Cardiac muscle cell (in vitro differentiated cells and primary cell): ENCODE measurements around the gene KLHL40. TPM values are rescaled to one million over a fixed set of nuclear protein-coding genes. Genes with fewer than 3 reads are reported as not detected.

ENCODE experiments used
- DNase-seq, 2 donors: peaks; one replicate each; pipeline versions ENCODE4 v3.0.0 to v3.0.0-alpha.2; 2010 to 2017; ENCODE audit warnings: low read depth in 1 of 2, low spot score in 1 of 2
- H3K27ac ChIP-seq: fragments of 200-600 bp; sonication (generic); 2 replicates; pipeline ENCODE4 v1.5.1; 2016
- H3K27me3 ChIP-seq: fragments of 200-600 bp; sonication (generic); 2 replicates; pipeline ENCODE4 v1.6.0; 2016; ENCODE audit warnings: control low read depth
- H3K36me3 ChIP-seq: fragments of 200-600 bp; sonication (generic); 2 replicates; pipeline ENCODE4 v1.5.1; 2016; ENCODE audit warnings: control low read depth
- H3K4me1 ChIP-seq: fragments of 200-600 bp; sonication (generic); 2 replicates; pipeline ENCODE4 v1.8.1; 2017; ENCODE audit warnings: low read depth, mild to moderate bottlenecking, mixed run types
- H3K4me3 ChIP-seq: fragments of 200-600 bp; sonication (generic); 2 replicates; pipeline ENCODE4 v1.5.1; 2016; ENCODE audit warnings: mild to moderate bottlenecking
- H3K9me3 ChIP-seq: fragments of 200-600 bp; sonication (generic); 2 replicates; pipeline ENCODE4 v1.5.1; 2017; ENCODE audit warnings: low read depth, mild to moderate bottlenecking, control low read depth
- polyA plus RNA-seq: library from polyadenylated mRNA; unstranded; fragments of >200 nt; fragmentation: Nextera tagmentation; extraction: Ambion mirVana; gene quantifications from 2 replicates; pipeline ENCODE4 v1.2.1, GENCODE V29; 2016
- total RNA-seq: library from RNA; depleted of rRNA; stranded (reverse); fragments of >200 nt; gene quantifications from 2 replicates; pipeline ENCODE4 v1.2.3, GENCODE V29; 2016
- TF ChIP-seq, protein P1 (sequence below): IDR thresholded peaks from 2 replicates; pipeline ENCODE4 v1.5.1; 2012; ENCODE audit warnings: low read depth, mild to moderate bottlenecking, low read length

Gene KLHL40, protein sequence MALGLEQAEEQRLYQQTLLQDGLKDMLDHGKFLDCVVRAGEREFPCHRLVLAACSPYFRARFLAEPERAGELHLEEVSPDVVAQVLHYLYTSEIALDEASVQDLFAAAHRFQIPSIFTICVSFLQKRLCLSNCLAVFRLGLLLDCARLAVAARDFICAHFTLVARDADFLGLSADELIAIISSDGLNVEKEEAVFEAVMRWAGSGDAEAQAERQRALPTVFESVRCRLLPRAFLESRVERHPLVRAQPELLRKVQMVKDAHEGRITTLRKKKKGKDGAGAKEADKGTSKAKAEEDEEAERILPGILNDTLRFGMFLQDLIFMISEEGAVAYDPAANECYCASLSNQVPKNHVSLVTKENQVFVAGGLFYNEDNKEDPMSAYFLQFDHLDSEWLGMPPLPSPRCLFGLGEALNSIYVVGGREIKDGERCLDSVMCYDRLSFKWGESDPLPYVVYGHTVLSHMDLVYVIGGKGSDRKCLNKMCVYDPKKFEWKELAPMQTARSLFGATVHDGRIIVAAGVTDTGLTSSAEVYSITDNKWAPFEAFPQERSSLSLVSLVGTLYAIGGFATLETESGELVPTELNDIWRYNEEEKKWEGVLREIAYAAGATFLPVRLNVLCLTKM
- total RNA-seq (0.14 and 0.39 TPM in 2 replicates), polyA plus RNA-seq (0.39 and 0.66 TPM in 2 replicates)

DNA sequence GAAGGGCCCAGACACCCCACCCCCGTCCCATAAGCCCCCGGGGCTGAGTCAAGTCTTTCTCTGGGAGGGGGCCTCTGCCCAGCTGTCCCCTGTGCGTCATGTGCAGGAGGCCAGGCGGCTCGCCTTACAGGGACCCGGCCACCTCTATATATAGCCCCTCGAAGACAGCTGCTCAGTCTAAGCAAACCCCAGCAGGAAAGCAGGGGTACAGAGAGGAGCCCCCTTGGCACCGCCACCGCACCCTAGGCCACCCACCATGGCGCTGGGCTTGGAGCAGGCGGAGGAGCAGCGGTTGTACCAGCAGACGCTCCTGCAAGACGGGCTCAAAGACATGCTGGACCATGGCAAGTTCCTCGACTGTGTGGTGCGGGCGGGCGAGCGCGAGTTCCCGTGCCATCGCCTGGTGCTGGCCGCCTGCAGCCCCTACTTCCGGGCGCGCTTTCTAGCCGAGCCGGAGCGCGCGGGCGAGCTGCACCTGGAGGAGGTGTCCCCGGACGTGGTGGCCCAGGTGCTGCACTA lies at the start of gene KLHL40:
Gene KLHL40, plus strand, starts transcription at position 175 of the 519 bp plus-strand sequence. Its CDS starts 82 bp downstream, at position 257.
- Histone ChIP-seq H3K4me1 (peaks cover 14% of the 10 kb centered on the region), H3K9me3 (no peaks in the 10 kb centered on the region), H3K27ac (peak within 1 kb of the TSS; percentile 48), H3K36me3 (no peaks in the 10 kb centered on the region), H3K27me3 (no peaks in the 10 kb centered on the region), H3K4me3 (no peak within 1 kb of the TSS)
- DNase-seq = no peak
- TF ChIP-seq, protein P1, sequence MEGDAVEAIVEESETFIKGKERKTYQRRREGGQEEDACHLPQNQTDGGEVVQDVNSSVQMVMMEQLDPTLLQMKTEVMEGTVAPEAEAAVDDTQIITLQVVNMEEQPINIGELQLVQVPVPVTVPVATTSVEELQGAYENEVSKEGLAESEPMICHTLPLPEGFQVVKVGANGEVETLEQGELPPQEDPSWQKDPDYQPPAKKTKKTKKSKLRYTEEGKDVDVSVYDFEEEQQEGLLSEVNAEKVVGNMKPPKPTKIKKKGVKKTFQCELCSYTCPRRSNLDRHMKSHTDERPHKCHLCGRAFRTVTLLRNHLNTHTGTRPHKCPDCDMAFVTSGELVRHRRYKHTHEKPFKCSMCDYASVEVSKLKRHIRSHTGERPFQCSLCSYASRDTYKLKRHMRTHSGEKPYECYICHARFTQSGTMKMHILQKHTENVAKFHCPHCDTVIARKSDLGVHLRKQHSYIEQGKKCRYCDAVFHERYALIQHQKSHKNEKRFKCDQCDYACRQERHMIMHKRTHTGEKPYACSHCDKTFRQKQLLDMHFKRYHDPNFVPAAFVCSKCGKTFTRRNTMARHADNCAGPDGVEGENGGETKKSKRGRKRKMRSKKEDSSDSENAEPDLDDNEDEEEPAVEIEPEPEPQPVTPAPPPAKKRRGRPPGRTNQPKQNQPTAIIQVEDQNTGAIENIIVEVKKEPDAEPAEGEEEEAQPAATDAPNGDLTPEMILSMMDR = no peak

DNA sequence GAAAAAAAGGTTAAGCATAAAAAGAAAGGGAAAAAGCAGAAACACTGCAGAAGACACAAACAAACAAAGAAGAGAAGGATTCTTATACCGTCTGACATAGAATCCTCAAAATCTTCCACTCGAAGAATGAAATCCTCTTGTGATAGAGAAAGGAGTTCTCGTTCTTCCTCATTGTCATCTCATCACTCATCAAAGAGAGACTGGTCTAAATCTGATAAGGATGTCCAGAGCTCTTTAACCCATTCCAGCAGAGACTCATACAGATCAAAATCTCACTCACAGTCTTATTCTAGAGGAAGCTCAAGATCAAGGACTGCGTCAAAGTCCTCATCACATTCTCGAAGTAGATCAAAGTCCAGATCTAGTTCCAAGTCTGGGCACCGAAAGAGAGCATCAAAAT lies 48.3 kb upstream of the KLHL40 start:
- Histone ChIP-seq H3K4me1 (no peaks in the 10 kb centered on the region), H3K9me3 (no peaks in the 10 kb centered on the region), H3K4me3 (no peak overlapping the region), H3K36me3 (peaks cover 85% of the 10 kb centered on the region), H3K27ac (no peak overlapping the region), H3K27me3 (no peaks in the 10 kb centered on the region)
- no peak for DNase-seq
- TF ChIP-seq, protein P1 = no peak

DNA sequence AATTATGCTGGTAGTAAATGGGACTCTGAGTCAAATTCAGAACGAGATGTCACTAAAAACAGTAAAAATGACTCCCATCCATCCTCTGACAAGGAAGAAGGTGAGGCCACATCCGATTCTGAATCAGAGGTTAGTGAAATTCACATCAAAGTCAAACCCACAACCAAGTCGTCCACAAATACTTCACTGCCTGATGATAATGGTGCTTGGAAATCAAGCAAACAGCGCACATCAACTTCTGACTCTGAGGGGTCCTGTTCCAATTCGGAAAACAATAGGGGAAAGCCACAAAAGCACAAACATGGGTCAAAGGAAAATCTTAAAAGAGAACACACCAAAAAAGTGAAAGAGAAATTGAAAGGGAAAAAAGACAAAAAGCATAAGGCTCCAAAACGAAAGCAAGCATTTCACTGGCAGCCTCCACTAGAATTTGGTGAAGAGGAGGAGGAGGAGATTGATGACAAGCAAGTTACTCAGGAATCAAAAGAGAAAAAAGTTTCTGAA lies 46.9 kb upstream of the KLHL40 start:
- peaks cover 85% of the 10 kb centered on the region for H3K36me3 ChIP-seq
- no peaks in the 10 kb centered on the region for H3K9me3 ChIP-seq
- TF ChIP-seq, protein P1 = no peak

DNA sequence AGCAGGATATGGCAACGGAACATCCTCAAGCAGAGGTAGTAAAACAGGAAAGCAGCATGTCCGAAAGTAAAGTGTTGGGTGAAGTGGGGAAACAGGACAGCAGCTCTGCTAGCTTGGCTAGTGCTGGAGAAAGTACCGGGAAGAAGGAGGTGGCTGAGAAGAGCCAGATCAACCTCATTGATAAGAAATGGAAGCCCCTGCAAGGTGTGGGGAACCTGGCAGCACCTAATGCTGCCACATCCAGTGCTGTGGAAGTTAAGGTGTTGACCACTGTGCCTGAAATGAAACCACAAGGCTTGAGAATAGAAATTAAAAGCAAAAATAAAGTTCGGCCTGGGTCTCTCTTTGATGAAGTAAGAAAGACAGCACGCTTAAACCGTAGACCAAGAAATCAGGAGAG lies 46.1 kb upstream of the KLHL40 start:
- H3K27ac ChIP-seq = no peak overlapping the region
- no peaks in the 10 kb centered on the region for H3K4me1 ChIP-seq
- peaks cover 85% of the 10 kb centered on the region for H3K36me3 ChIP-seq
- H3K27me3 ChIP-seq = no peaks in the 10 kb centered on the region
- DNase-seq = no peak
- no peaks in the 10 kb centered on the region for H3K9me3 ChIP-seq
- TF ChIP-seq, protein P1 = no peak
- no peak overlapping the region for H3K4me3 ChIP-seq

More for the DNA sequence above, 46.9 kb upstream of the KLHL40 start:
- no peak overlapping the region for H3K4me3 ChIP-seq
- no peak for DNase-seq
- no peak overlapping the region for H3K27ac ChIP-seq
- no peaks in the 10 kb centered on the region for H3K27me3 ChIP-seq
- no peaks in the 10 kb centered on the region for H3K4me1 ChIP-seq

DNA sequence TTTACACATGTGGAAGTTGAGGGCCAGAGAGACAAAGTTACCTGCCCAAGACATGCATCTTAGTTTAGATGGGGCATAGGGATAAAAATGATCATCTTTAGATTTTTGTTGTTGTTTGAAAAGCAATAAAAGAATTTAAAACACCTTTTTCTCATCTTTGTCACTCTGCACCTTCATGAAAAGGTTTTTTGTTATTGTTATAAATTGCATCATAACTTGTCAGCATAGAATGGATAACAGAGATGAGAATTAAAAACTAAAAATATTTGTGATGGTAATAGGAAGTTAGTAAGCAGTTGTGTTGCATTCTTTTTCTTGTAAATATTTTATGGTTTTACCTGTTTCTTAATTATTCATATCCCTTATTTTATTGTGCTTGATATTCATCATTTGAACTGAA lies 45.2 kb upstream of the KLHL40 start:
- Histone ChIP-seq H3K4me1 (no peaks in the 10 kb centered on the region), H3K36me3 (peaks cover 83% of the 10 kb centered on the region), H3K9me3 (no peaks in the 10 kb centered on the region), H3K4me3 (no peak overlapping the region), H3K27ac (no peak overlapping the region), H3K27me3 (no peaks in the 10 kb centered on the region)
- TF ChIP-seq, protein P1 = no peak
- no peak for DNase-seq
